ENCODE results near the gene RASSF8.

RASSF8 gene

DNA sequence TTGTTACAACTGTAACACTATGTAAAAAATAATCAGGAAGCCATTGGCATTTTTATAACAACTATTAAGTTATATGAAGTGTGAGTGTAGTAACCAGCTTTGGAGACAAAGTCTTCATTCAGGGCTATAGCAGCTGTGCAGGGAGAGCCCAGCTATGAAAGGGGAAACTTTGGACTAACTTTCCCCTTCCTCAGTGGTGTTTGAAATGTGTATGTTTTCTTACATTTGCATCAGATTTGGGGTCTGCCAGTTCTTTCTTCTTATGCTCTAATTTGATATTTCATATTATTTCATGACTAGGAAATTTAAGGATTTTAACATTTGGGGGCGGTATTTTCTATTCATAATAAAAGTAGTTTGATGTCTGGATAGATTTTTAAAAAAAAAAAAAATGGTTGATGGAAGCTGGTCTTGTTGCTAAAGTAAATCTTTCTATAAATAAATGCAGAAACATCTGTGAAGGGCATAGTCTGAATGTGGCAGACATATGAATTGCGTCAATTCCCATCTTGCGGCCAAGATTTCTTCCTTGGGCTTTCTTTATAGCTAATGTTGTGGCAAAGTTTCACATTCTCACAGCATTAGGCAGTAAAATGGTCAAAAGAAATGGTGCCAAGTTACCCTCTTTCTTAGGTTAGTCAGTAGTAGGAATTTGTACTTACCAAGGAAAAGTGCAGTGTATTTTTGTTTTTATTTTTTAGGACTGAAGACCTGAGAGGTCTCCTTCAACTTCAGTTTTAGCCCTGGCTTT, 35.6 kb downstream of the RASSF8 start:
- DNase-seq (ENCODE audit: low read depth) = no peak

DNA sequence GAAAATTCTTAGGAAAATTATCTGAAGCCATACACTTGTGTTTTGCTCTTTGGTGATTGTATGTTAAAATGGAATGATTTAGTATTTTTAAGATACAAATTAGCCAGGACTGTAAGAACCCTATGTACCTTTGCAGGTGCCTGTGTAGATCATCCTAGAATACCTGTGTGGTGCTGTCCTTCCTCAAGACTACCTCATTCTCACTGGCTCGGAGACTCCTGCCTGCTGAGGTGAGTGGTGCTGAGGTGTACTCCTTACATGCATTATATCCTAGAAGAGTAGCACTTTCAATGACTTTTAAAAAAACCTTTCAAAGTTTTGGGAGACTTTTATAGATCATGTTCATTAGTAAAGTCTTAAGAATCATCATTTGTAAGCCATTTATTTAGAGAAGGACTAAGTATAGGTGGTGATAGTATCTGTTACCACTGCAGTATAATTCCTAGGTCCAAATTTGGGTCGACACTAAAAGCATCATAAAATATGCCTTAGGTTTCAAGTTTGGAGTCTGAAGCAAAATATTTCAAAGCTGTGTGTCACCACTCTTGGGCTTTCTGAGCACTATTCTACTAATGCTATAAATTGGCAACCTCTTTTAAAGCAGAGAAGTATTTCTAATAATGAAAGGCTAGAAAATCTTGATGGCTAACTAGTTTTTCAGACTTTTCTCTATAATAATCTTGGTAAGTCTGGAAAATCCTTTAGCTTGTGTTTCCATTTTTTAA, 36.6 kb downstream of the RASSF8 start:
- no peak for DNase-seq (ENCODE audit: low read depth)

DNA sequence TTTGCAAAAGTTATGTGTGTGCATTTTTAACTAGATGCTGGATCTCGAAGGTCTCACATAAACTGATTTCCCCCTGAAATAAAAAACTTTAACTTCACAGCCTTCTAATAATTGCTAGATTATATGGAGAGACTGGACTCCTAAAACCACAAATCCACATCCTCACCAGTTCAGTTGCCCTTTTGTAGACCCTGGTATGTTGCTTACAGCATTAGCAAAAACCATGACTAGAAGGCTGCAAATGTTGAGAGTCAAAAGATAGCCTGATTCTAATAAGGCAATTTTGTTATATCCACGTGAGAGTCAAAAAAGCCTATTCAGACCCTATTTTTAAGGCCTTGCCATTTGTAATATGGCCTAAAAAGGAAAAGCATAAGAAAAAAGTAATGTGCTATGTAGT, 37.4 kb downstream of the RASSF8 start:
- no peak for DNase-seq (ENCODE audit: low read depth)

DNA sequence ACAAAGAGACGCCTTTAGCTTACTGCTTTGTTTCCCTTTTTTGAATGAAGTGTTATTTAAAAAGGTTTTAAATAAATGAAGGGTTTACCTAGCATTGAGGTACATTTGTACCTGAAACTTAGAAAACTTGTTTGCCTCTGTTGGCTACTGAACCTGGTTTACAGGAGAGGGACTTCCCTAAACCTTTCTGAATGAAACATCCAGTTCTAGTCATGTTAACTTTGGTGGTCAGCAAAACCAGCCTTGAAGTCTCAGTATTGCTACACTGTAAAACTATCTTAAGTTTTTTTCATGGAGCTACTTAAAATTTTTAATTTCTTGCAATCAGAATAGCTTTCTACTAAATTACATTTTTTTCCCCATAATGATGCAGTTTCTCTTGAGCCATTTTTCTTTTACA, 38.2 kb downstream of the RASSF8 start:
- no peak for DNase-seq (ENCODE audit: low read depth)

DNA sequence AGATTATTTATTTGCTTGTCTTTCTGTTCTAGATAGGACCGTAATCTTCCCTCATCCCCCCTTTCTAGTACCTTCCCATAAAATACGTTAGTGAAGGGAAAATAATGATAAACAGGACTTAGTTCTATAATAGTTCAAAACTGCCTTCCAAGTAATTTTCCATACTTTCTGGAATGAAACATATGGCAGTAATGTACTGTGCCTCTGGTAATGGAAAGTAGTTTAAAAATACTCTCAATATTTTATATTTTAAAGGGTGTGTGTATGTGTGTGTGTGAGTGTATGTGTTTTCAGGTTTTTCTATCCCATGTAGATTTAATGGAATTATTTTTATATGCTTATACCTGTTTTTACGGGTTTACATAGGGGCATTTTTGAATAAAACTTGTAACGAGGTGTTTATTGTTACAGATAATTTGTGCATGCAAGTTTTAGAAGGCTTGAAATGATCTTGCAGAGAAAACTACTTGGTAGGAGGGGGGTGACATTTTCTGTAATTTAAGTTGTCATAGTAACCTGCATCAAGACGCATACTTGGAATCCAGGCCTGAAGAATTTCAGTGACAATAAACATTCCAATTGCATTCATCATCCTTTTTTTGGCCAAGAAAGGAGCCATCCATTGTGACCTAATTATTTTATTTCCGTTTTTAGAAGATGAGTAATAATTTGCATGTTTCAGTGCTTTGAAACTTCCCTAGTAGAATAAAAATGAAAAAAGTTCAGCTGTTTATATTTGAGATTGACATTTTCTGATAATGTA, 38.9 kb downstream of the RASSF8 start:
- no peak for DNase-seq (ENCODE audit: low read depth)

DNA sequence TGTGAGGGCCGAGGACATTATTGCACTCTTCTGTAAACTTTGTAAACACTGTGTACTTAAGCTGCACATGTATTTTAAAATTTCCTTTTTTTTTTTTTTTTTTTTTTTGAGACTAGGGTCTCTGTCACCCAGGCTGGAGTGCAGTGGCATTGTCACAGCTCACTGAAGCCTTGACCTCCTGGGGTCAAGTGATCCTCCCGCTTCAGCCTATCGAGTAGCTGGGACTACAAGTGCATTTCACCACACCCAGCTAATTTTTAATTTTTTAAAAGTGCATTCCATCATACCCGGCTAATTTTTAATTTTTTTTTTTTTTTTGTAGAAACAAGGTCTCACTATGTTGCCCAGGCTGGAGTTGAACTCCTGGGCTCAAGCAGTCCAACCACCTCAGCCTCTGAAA, 42.4 kb downstream of the RASSF8 start:
- no peak for DNase-seq (ENCODE audit: low read depth)

DNA sequence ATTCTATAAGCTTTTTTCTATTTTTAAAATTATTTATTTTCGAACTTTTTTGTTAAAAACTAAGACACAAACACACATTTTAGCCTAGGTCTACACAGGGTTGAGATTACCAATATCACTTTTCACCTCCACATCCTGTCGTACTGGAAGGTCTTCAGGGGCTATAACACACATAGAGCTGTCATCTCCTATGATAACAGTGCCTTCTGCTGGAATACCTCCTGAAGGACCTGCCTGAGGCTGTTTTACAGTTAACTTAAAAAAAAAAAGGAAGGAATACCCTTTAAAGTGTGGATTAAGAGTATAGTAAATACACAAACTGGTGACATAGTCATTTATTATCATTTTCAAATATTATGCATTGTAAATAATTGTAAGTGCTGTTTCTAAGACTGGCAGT, 43.0 kb downstream of the RASSF8 start:
- DNase-seq (ENCODE audit: low read depth) = no peak

DNA sequence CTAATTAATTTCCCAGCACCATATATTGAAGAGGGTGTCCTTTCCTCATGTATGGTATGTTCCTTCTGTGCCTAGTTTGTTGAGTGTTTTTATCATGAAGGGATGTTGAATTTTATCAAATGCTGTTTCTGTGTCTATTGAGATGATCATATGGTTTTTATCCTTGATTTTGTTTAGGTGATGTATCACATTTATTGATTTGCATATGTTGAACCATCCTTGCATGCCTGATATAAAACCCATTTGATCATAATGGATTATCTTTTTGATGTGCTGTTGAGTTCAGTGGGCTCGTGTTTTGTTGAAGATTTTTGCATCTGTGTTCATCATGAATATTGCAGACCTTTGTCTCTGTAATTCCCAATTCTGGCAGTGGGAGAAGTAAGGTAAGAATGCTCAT, 44.6 kb downstream of the RASSF8 start:
- no peak for DNase-seq (ENCODE audit: low read depth)

DNA sequence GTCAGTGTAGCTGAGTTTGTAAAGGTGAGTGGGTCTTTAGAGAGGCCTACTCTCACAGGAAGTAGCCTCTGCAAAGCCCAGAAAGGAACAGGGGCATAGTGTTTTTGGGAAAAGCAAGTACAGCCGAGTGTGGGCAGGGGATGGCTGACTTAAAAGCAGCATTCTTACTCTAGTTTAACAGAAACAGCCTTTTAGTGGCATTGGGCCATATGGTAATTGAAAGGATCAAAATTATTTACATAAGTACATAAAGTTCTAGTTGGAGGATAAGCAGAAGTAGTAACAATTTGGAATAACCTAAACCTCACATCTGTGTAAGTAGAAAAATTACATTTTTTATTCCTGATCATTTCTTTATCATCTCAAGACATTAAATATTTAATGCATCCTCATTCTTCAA, 49.1 kb downstream of the RASSF8 start:
- DNase-seq (ENCODE audit: low read depth) = no peak

DNA sequence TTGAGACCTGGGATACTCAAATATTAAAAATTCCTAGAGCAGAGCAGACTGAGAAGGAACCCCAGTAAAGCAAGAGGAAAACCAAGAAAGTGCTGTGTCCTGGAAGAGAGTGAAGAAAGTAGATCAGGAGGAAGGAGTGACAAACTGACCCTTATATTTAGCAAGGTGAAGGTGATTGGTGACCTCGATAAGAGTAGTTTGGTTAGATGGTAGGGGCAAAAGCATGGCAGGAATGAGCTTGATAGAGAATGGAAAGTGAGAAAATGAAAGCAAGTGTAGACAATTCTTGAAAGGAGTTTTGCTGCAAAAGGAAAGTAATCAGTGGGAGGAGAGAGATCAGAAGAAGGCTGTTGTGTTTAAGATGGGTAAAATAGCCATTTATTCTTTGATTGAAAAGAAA, 51.1 kb downstream of the RASSF8 start:
- no peak for DNase-seq (ENCODE audit: low read depth)

DNA sequence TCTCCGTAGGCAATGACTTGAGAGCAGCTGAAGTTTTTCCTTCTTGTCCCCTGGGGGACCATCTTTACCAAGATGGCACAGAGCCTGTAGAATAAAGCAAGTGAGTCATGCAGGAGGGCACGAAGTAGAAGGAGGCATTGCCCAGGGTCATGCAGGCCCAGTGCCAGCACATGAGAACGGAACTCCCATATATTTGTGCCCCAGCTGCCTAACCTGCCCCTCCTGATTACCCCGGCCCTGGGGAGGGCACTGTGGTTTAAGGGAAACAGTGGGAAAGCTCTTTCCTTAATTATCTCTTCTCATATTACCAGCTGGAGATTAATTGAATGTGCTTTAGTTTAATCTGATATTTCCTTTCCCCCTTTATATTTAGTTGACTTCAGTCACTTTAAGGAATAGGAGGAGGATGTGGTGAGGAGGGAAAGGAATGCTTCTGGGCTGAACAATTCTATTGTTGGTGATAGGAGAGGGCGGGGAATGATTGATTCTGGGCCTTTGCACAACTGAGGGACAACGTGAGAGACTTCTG, 51.9 kb downstream of the RASSF8 start:
- no peak for DNase-seq (ENCODE audit: low read depth)

DNA sequence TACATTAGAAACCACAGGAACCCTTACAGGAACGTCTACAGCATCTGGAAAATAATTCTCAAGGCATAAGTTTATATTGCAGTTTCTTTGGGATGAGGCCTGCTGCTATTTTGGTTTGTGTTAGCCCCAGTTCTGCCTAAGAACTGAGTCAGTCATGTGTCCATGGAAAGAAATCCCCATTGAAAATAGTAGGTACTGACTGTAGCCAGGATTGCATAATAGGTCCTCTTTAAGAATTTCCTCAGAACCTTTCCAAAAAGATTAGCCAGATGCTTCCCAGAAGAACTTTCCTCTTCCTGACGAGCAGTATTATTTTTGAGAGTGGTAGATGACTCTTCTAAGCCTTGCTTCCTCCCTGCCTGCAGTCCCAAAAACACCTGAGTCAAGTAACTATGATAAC, 52.6 kb downstream of the RASSF8 start:
- DNase-seq (ENCODE audit: low read depth) = no peak

DNA sequence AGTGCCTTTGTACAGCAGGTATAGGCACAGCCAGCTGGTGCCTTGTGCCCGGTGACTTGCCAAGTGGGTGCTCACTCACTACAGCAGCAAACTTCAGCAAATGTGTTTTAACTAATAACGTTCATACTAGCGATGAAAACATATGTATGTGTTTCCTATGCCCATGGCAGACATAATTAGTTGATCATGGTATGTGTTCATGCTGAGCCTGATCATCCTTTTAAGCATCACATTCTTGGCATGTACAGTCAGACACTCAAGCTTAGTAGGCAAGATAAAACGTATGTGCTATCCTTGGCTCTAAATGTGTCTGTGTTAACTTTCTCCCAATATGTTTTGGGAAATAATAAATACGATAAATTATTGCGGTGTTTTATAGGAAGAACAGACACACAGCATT, 55.6 kb downstream of the RASSF8 start:
- DNase-seq (ENCODE audit: low read depth) = no peak

DNA sequence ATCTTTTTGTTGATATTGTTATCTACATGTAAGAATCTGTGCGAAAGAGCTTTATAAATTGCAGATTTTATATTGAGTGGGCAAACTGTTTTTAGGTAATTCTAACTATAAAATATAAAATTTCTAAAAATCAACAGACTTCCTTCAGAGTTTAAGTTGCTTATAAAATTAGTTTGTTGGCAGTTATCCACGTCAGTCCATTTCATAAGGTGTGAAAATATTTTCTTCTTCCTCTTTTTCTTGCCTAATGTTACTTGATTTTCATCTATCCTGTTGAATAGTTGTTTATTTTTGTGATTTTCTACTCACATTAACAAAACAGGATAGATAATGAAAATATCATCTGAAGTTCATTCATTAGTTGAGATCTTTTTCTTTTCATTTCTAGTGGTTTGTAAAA, 58.0 kb downstream of the RASSF8 start:
- DNase-seq (ENCODE audit: low read depth) = no peak

DNA sequence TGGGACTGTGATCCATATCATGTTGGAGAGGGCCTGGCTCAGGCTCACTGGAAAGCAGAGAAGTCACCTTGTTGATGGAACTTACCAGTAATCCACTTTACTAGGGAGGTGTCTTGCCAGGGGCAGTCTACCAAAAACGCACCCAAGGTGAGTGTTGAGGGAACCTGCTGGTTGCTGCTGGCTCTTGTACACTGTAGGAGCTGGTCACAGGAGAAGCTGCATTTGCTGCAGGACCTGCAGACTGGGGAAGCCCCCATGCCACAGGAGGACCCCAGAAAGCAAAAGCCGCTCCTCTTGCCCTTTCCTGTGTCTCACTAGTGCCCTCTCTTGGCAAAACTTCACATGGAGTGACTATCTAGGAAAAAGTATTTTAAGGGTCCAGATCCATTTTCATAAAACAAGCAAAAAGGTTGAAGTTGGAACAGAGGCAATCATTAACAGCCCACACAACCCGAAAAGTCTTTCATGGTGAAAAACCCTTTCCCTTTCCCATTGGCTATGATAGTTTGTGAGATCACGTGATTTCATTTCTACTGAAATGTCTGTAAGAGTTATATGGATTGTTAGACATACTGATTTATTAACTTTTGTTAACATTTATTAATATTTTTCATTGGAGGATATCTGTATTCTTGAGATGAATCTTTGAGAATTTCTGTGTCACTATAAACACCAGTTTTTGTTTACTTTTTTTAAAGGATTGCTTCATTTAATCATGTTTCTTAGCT, 59.2 kb downstream of the RASSF8 start:
- DNase-seq (ENCODE audit: low read depth) = no peak

DNA sequence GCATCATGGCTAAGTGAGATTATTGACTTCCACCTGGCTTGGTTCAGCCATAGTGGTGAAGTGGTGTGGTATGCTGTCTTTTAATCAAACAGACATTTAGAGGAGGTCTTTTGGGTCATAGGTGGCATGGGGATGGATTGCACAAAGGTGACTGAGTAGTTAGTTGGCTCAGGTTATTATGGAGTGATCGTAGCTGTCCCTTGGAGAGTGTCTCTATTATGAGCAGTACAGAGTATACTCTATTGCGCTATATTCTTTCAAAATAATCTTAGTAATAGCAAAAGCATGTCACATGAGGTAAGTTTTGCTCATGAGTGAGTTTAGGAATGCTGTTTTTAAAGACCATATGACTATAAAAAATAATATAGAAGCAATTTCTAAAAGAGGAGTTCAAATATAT, 60.4 kb downstream of the RASSF8 start:
- no peak for DNase-seq (ENCODE audit: low read depth)

DNA sequence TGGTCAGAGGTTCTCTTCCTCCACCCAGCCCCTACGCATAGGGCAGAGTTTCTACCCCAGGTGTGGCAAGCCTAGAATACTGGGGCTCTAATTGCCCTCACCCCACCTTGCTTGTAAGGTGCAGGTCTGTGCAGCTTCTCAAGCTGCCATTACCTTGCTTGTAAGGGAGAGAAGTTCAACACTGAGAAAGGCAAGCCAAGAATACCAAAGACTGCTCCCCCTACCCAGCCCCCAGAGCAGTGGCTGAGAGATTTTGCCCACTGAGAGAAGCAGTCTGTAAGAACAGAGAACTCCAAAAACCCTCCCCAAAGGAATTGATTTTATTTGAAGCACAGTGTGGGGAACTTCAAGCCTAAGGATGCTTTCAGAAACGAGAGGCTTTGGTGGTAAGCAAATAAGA, 63.1 kb downstream of the RASSF8 start:
- no peak for DNase-seq (ENCODE audit: low read depth)

DNA sequence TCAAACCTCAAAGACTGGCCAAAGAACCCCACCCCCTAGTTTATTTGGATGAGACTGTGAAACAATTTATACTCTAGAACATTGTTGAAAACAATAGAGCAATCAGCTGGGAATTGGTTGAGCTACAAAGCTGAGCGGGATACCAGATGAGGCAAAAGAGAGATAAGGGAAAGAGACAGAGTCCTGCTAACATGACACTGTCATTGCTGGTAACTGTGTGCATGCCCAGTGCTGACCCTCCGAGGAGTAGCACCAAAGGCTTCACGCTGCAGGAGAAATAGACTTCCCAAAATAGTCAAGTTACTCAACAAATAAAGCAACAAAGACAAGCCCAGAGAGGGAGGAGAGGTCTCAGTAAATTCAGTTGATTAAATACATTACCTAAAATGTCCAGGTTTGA, 63.6 kb downstream of the RASSF8 start:
- DNase-seq (ENCODE audit: low read depth) = no peak

DNA sequence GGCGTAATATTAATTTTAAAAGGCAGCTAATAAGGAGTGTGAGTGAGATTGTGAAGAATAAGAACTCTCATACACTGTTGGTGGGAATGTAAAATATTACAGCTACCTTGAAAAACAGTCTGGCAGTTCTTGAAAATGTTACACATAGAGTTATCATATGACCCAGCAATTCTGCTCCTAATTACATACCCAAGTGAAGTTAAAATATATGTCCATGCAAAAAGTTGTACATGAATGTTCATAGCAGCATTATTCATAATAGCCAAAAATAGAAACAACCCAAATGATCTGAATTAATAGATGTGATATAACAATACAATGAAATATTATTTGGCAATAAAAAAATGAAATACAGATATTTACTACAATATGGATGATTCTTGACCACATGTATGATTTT, 68.2 kb downstream of the RASSF8 start:
- DNase-seq (ENCODE audit: low read depth) = no peak

DNA sequence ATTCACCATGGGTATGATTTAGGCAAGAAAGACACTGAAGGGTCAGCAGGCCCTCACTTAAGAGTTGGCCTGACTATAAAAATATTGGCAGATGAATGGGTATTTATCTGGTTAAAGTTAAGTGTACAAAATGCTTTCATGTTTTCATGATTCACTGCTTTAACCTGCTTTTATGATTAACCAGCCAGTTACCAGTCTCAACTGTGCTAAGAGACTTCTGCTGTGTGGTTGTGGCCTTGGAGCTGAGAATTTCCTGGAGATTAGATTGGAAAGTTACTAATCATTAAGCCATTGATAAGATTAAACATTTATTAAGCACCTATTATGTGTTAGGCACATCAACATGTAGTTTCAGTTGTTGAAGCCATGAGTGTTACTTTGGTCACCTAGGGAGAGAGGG, 68.9 kb downstream of the RASSF8 start:
- no peak for DNase-seq (ENCODE audit: low read depth)

DNA sequence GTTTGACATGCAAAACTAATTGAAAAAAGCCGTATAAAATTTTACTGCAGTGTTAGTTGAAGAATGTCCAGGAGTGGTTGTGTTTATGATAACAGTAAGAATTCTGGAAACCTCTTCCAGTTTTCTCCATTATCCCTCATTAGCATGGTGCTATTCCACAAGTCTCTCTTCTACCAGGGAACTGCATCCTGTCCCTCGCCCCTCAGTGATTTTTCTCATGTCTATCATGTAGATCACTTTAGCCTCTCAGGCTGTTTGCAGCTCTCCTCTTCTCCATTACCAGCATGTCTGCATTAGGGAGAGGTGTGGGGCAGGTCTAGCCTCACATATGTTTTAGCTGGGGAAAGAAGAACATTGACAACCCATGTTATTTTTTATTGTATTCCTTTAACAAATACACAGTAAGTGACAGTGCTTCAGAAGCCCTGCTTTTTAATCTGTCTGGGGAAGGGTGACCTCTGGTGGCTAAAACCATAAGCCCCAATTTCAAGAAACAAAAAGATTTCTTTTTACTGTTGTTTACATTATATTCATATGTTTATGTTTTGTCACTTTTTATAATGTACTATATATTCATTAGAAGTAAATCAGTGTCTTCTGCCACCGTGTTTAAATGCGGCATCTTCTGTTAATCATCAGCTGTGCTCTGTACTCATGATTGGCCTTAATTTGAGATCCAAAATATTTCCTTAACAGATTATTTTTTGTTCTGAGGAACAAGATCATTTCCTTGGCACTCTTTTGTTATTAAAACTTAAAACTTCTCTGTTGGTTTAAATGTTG, 70.7 kb downstream of the RASSF8 start:
- no peak for DNase-seq (ENCODE audit: low read depth)

DNA sequence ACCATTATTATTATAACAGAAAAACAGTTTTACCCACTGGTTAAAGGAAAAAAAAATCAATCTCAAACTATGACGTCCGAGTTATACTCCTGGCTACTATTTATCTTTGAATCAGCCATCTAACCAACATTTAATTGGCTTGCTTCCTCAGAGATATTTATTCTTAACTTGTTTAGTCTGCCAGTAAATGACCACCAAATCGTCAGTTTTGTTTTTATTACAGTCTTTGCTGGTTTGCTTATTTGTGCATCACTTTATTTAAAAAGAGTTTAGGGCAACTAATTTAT, 71.2 kb downstream of the RASSF8 start:
- DNase-seq (ENCODE audit: low read depth) = no peak
